SK-N-SH (cell line): ENCODE data around the gene RNLS.

Source experiments
- ELF1 ChIP-seq: IDR thresholded peaks from 2 replicates; pipeline ENCODE4 v1.4.0; 2012
- GATA2 ChIP-seq: sonication (generic); formaldehyde crosslinking; IDR thresholded peaks from 2 replicates; pipeline ENCODE4 v1.5.0; 2020; ENCODE audit warnings: mild to moderate bottlenecking, missing genetic modification reagents
- NRF1 ChIP-seq: IDR thresholded peaks from 2 replicates; pipeline ENCODE4 v1.6.1; 2012; ENCODE audit warnings: low read depth, mild to moderate bottlenecking, low read length
- YY1 ChIP-seq: IDR thresholded peaks from 2 replicates; pipeline ENCODE4 v1.4.0; 2012; ENCODE audit warnings: low read depth, mild to moderate bottlenecking
- TF ChIP-seq, protein P1 (sequence below): IDR thresholded peaks from 2 replicates; pipeline ENCODE4 v1.4.0; 2012; ENCODE audit warnings: low read depth, borderline replicate concordance
- TF ChIP-seq, protein P2 (sequence below): fragments of 200-600 bp; sonication (generic); IDR thresholded peaks from 2 replicates; pipeline ENCODE4 v1.6.1; 2017; ENCODE audit warnings: antibody characterized with exemption, mild to moderate bottlenecking, moderate library complexity
- TF ChIP-seq, protein P3 (sequence below): IDR thresholded peaks from 2 replicates; pipeline ENCODE4 v1.6.1; 2012; ENCODE audit warnings: mild to moderate bottlenecking, low read depth, low read length, moderate library complexity
- TF ChIP-seq, protein P4 (sequence below): fragments of 150-350 bp; IDR thresholded peaks from 2 replicates; pipeline ENCODE4 v1.6.1; 2017; ENCODE audit warnings: antibody characterized with exemption, low read length, low read depth, borderline replicate concordance

DNA sequence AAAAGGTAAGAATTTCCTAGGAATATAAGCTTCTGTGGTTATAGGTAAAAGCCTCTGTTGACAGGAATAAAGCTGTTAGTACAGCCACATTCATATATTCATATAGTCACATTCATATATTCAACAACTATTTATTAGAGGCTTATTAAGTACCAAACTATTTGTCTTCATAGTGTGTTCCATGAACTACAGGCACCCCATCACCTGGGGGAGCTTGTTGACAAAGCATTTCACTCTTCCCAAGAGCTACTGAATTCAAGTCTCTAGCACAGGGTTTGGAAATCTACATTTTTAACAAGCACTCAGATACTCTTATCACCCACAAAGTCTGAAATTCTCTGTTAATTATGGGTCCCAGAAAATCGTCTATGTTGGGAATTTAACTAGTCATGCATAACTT is 110.6 kb downstream of the RNLS start:
- TF ChIP-seq NRF1 (no peak), ELF1 (no peak), YY1 (no peak), GATA2 (no peak)
- TF ChIP-seq, protein P1, sequence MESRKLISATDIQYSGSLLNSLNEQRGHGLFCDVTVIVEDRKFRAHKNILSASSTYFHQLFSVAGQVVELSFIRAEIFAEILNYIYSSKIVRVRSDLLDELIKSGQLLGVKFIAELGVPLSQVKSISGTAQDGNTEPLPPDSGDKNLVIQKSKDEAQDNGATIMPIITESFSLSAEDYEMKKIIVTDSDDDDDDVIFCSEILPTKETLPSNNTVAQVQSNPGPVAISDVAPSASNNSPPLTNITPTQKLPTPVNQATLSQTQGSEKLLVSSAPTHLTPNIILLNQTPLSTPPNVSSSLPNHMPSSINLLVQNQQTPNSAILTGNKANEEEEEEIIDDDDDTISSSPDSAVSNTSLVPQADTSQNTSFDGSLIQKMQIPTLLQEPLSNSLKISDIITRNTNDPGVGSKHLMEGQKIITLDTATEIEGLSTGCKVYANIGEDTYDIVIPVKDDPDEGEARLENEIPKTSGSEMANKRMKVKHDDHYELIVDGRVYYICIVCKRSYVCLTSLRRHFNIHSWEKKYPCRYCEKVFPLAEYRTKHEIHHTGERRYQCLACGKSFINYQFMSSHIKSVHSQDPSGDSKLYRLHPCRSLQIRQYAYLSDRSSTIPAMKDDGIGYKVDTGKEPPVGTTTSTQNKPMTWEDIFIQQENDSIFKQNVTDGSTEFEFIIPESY = no peak
- TF ChIP-seq, protein P2, sequence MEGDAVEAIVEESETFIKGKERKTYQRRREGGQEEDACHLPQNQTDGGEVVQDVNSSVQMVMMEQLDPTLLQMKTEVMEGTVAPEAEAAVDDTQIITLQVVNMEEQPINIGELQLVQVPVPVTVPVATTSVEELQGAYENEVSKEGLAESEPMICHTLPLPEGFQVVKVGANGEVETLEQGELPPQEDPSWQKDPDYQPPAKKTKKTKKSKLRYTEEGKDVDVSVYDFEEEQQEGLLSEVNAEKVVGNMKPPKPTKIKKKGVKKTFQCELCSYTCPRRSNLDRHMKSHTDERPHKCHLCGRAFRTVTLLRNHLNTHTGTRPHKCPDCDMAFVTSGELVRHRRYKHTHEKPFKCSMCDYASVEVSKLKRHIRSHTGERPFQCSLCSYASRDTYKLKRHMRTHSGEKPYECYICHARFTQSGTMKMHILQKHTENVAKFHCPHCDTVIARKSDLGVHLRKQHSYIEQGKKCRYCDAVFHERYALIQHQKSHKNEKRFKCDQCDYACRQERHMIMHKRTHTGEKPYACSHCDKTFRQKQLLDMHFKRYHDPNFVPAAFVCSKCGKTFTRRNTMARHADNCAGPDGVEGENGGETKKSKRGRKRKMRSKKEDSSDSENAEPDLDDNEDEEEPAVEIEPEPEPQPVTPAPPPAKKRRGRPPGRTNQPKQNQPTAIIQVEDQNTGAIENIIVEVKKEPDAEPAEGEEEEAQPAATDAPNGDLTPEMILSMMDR = no peak
- TF ChIP-seq, protein P3, sequence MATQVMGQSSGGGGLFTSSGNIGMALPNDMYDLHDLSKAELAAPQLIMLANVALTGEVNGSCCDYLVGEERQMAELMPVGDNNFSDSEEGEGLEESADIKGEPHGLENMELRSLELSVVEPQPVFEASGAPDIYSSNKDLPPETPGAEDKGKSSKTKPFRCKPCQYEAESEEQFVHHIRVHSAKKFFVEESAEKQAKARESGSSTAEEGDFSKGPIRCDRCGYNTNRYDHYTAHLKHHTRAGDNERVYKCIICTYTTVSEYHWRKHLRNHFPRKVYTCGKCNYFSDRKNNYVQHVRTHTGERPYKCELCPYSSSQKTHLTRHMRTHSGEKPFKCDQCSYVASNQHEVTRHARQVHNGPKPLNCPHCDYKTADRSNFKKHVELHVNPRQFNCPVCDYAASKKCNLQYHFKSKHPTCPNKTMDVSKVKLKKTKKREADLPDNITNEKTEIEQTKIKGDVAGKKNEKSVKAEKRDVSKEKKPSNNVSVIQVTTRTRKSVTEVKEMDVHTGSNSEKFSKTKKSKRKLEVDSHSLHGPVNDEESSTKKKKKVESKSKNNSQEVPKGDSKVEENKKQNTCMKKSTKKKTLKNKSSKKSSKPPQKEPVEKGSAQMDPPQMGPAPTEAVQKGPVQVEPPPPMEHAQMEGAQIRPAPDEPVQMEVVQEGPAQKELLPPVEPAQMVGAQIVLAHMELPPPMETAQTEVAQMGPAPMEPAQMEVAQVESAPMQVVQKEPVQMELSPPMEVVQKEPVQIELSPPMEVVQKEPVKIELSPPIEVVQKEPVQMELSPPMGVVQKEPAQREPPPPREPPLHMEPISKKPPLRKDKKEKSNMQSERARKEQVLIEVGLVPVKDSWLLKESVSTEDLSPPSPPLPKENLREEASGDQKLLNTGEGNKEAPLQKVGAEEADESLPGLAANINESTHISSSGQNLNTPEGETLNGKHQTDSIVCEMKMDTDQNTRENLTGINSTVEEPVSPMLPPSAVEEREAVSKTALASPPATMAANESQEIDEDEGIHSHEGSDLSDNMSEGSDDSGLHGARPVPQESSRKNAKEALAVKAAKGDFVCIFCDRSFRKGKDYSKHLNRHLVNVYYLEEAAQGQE = no peak
- TF ChIP-seq, protein P4, sequence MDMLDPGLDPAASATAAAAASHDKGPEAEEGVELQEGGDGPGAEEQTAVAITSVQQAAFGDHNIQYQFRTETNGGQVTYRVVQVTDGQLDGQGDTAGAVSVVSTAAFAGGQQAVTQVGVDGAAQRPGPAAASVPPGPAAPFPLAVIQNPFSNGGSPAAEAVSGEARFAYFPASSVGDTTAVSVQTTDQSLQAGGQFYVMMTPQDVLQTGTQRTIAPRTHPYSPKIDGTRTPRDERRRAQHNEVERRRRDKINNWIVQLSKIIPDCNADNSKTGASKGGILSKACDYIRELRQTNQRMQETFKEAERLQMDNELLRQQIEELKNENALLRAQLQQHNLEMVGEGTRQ = no peak
